ENCODE results near the gene TEAD4. TPM values are rescaled to one million over a fixed set of nuclear protein-coding genes. Genes with fewer than 3 reads are reported as not detected.

TEAD4 gene
- total and polyA plus RNA-seq, 2 experiments from 2014 or later, result 68.1 to 145 TPM

- H3K4me1 Mint-ChIP-seq, result no peaks in the 10 kb centered on the region
- no peaks in the 10 kb centered on the region for H3K4me1 ChIP-seq (ENCODE audit: insufficient read depth)
- H3K4me2 ChIP-seq, result no peak overlapping the region
- ATAC-seq (no peak; the same call in 2 of the 3 replicates), DNase-seq (ENCODE audit: low spot score) (no peak)
- no peaks in the 10 kb centered on the region for H3K27me3 ChIP-seq (ENCODE audit: insufficient read depth)
- 0 out of 2 replicates have a peak, but pooled peaks cover 10% of the 10 kb centered on the region for H3F3A ChIP-seq (replicated peaks; ENCODE audit: low read depth)
- peaks cover 25% of the 10 kb centered on the region for H4K20me1 ChIP-seq (replicated peaks; ENCODE audit: insufficient read depth)
- H2AFZ ChIP-seq, result no peak overlapping the region
- TF ChIP-seq EZH2phosphoT487 (IDR thresholded peaks at IDR 0.05; ENCODE audit: unreplicated experiment) (no peak), ETS1 (IDR thresholded peaks at IDR 0.05) (no peak), CREB1 (CRISPR knock-in tag; IDR thresholded peaks at IDR 0.05; ENCODE audit: low read depth) (no peak), REST (IDR thresholded peaks at IDR 0.05; ENCODE audit: unreplicated experiment) (no peak), CTCF (conservative IDR thresholded peaks at IDR 0.05; ENCODE audit: low read depth in 2 of 2) (no peak), ZNF114 (CRISPR knock-in tag; IDR thresholded peaks at IDR 0.05) (no peak), STAT1 (IDR thresholded peaks at IDR 0.05; ENCODE audit: unreplicated experiment) (no peak)
- H3K9me3 Mint-ChIP-seq, result no peaks in the 10 kb centered on the region
- no peak overlapping the region for H3K27ac Mint-ChIP-seq
- peaks cover 19% of the 10 kb centered on the region for H3K36me3 ChIP-seq (ENCODE audit: insufficient read depth)
- peaks cover 42% of the 10 kb centered on the region; the same call in 2 of the 3 replicates for H3K36me3 Mint-ChIP-seq (ENCODE audit: low read depth)
- peaks cover 28% of the 10 kb centered on the region for H3K79me2 ChIP-seq (replicated peaks; ENCODE audit: insufficient read depth)
- 0 out of 2 replicates have a peak overlapping the region, but pooled peaks have one; percentile 32 for H3K27ac ChIP-seq (ENCODE audit: low read depth)
- H3K9me2 ChIP-seq (ENCODE audit: insufficient read depth), result no peaks in the 10 kb centered on the region
- no peak overlapping the region for H3K4me3 Mint-ChIP-seq
- H3K4me3 ChIP-seq, result no peak overlapping the region
- peaks cover 2% of the 10 kb centered on the region for H3K27me3 Mint-ChIP-seq (ENCODE audit: insufficient read depth, low read depth, poor library complexity)
These were observed 51.2 kb downstream of the TEAD4 start for GRCh38 chr12:3010214-3010930.

GRCh38 chr12:3012786-3013185, 53.6 kb downstream of the TEAD4 start:
- Histone ChIP-seq H2AFZ (no peak overlapping the region), H3K27me3 (ENCODE audit: insufficient read depth) (no peaks in the 10 kb centered on the region), H3F3A (replicated peaks; ENCODE audit: low read depth) (0 out of 2 replicates have a peak, but pooled peaks cover 11% of the 10 kb centered on the region), H3K27ac (ENCODE audit: low read depth) (no peak overlapping the region; the same call in 1 of the 2 replicates), H3K4me1 (ENCODE audit: insufficient read depth) (no peaks in the 10 kb centered on the region), H3K9me2 (ENCODE audit: insufficient read depth) (no peaks in the 10 kb centered on the region), H3K4me2 (no peak overlapping the region), H3K36me3 (ENCODE audit: insufficient read depth) (peaks cover 7% of the 10 kb centered on the region; the same call in 1 of the 2 replicates), H3K79me2 (replicated peaks; ENCODE audit: insufficient read depth) (peaks cover 7% of the 10 kb centered on the region; the same call in 1 of the 2 replicates), H3K4me3 (no peak overlapping the region), H4K20me1 (replicated peaks; ENCODE audit: insufficient read depth) (peaks cover 14% of the 10 kb centered on the region)
- Mint-ChIP-seq H3K27me3 (ENCODE audit: insufficient read depth, low read depth, poor library complexity) (peaks cover 2% of the 10 kb centered on the region), H3K4me3 (no peak overlapping the region), H3K9me3 (no peaks in the 10 kb centered on the region), H3K27ac (no peak overlapping the region), H3K4me1 (peaks cover 2% of the 10 kb centered on the region; the same call in 1 of the 3 replicates), H3K36me3 (ENCODE audit: low read depth) (peaks cover 58% of the 10 kb centered on the region)
- DNase-seq (ENCODE audit: low spot score) (no peak), ATAC-seq (no peak)
- TF ChIP-seq ZNF114 (CRISPR knock-in tag; IDR thresholded peaks at IDR 0.05) (no peak), ETS1 (IDR thresholded peaks at IDR 0.05) (no peak), ZNF331 (CRISPR knock-in tag; IDR thresholded peaks at IDR 0.05; ENCODE audit: low read depth) (no peak), POLR2AphosphoS5 (IDR thresholded peaks at IDR 0.05; ENCODE audit: low read depth) (no peak), REST (IDR thresholded peaks at IDR 0.05; ENCODE audit: unreplicated experiment) (no peak), CREB1 (CRISPR knock-in tag; IDR thresholded peaks at IDR 0.05; ENCODE audit: low read depth) (no peak), JUNB (IDR thresholded peaks at IDR 0.05; ENCODE audit: unreplicated experiment) (no peak)
